ENCODE measurements around the gene KRTAP10-7. TPM values are rescaled to one million over a fixed set of nuclear protein-coding genes. Genes with fewer than 3 reads are reported as not detected.

Gene KRTAP10-7
- polyA plus RNA-seq, 3 donors = not detected

GRCh38 chr21:44625756-44626155 is 25.4 kb downstream of the KRTAP10-7 start:
- intact Hi-C loops (cut with micrococcal nuclease) = no loop called here
- Histone ChIP-seq H3K4me2 (replicated peaks; ENCODE audit: extremely low read depth, low read length, poor library complexity, severe bottlenecking) (no peak overlapping the region), H3K27ac (ENCODE audit: low read depth in 1 of 2, low read length in 2 of 2) (no peak overlapping the region), H3K4me1 (ENCODE audit: control insufficient read depth in 1 of 2, insufficient read depth in 2 of 2, low read length in 2 of 2) (no peaks in the 10 kb centered on the region), H3K36me3 (replicated peaks in 1 of 2; ENCODE audit: control insufficient read depth in 1 of 2, insufficient read depth in 2 of 2, low read length in 2 of 2) (no peaks in the 10 kb centered on the region), H2AFZ (ENCODE audit: insufficient read depth, low read depth, low read length, poor library complexity, severe bottlenecking) (no peak overlapping the region), H3K4me3 (replicated peaks in 1 of 3; ENCODE audit: low read depth in 2 of 3, low read length in 3 of 3) (no peak overlapping the region), H3K27me3 (ENCODE audit: control insufficient read depth in 2 of 2, insufficient read depth in 2 of 2, low read length in 2 of 2) (no peaks in the 10 kb centered on the region), H3K9ac (ENCODE audit: insufficient read depth, low read length, poor library complexity, severe bottlenecking) (no peak overlapping the region), H4K20me1 (ENCODE audit: insufficient read depth, low read length) (no peaks in the 10 kb centered on the region), H3K9me3 (replicated peaks in 1 of 2; ENCODE audit: control insufficient read depth in 1 of 2, insufficient read depth in 1 of 2, low read length in 2 of 2) (peaks cover 33 to 36% of the 10 kb centered on the region in 2 donors), H3K79me2 (ENCODE audit: insufficient read depth, low read length) (no peaks in the 10 kb centered on the region)
- no peak for DNase-seq
- H3K9me3 Mint-ChIP-seq = peaks cover 35 to 60% (median 48%) of the 10 kb centered on the region in 7 donors
- no peaks in the 10 kb centered on the region for H3K36me3 Mint-ChIP-seq
- no peak for TF ChIP-seq CTCF (IDR thresholded peaks at IDR 0.05)
- peaks cover 8 to 14% (median 10%) of the 10 kb centered on the region in 3 donors for H3K27me3 Mint-ChIP-seq (ENCODE audit: low read depth in 3 of 3)
- H3K27ac Mint-ChIP-seq = no peak overlapping the region
- H3K4me3 Mint-ChIP-seq = no peak overlapping the region
- no peaks in the 10 kb centered on the region for H3K4me1 Mint-ChIP-seq
- 100% methylated on average over 1 of the region's 7 CpGs for WGBS (ENCODE audit: insufficient coverage)

DNA sequence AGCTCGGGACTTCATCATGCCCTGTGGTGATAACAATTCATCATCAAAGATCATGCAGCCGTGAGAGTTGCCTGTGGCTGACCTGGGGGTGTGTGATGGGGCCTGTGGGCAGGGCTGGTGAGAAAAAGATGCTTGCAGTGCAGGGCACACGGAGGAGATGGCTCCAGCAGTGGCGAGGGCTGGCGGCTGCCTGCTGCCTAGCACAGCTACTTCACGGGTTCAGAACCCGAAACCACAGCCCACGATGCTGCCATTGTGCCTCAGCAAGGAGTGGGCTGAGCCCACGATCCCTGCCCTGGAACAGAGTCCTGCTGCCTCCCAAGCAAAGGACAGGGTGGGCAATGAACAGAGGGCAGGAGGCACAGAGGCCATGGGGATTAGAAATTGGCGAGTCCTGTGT is 25.9 kb downstream of the KRTAP10-7 start:
- Histone ChIP-seq H3K4me3 (replicated peaks in 1 of 3; ENCODE audit: low read depth in 2 of 3, low read length in 3 of 3) (no peak overlapping the region), H3K27ac (ENCODE audit: low read depth in 1 of 2, low read length in 2 of 2) (no peak overlapping the region)
- WGBS (ENCODE audit: insufficient coverage) = 90% methylated on average over 10 of the region's 10 CpGs

More for the DNA sequence above, 25.9 kb downstream of the KRTAP10-7 start:
- peaks cover 39 to 63% (median 53%) of the 10 kb centered on the region in 7 donors for H3K9me3 Mint-ChIP-seq
- no peak overlapping the region for H3K4me2 ChIP-seq (replicated peaks; ENCODE audit: extremely low read depth, low read length, poor library complexity, severe bottlenecking)
- H3K36me3 Mint-ChIP-seq = no peaks in the 10 kb centered on the region
- no peak for TF ChIP-seq CTCF (IDR thresholded peaks at IDR 0.05)
- no peaks in the 10 kb centered on the region for H3K79me2 ChIP-seq (ENCODE audit: insufficient read depth, low read length)
- H3K27me3 ChIP-seq (ENCODE audit: control insufficient read depth in 2 of 2, insufficient read depth in 2 of 2, low read length in 2 of 2) = no peaks in the 10 kb centered on the region
- no peak overlapping the region for H3K4me3 Mint-ChIP-seq
- no peak for DNase-seq
- intact Hi-C loops (cut with micrococcal nuclease) = no loop called here
- no peaks in the 10 kb centered on the region for H3K36me3 ChIP-seq (replicated peaks in 1 of 2; ENCODE audit: control insufficient read depth in 1 of 2, insufficient read depth in 2 of 2, low read length in 2 of 2)
- no peak overlapping the region for H3K27ac Mint-ChIP-seq
- H3K4me1 Mint-ChIP-seq = no peaks in the 10 kb centered on the region
- H3K27me3 Mint-ChIP-seq (ENCODE audit: low read depth in 3 of 3) = peaks cover 8 to 14% (median 10%) of the 10 kb centered on the region in 3 donors
- peaks cover 34 to 36% of the 10 kb centered on the region in 2 donors for H3K9me3 ChIP-seq (replicated peaks in 1 of 2; ENCODE audit: control insufficient read depth in 1 of 2, insufficient read depth in 1 of 2, low read length in 2 of 2)
- H4K20me1 ChIP-seq (ENCODE audit: insufficient read depth, low read length) = no peaks in the 10 kb centered on the region
- no peak overlapping the region for H2AFZ ChIP-seq (ENCODE audit: insufficient read depth, low read depth, low read length, poor library complexity, severe bottlenecking)
- no peak overlapping the region for H3K9ac ChIP-seq (ENCODE audit: insufficient read depth, low read length, poor library complexity, severe bottlenecking)
- H3K4me1 ChIP-seq (ENCODE audit: control insufficient read depth in 1 of 2, insufficient read depth in 2 of 2, low read length in 2 of 2) = no peaks in the 10 kb centered on the region
